Activated naive CD8-positive, alpha-beta T cell (primary cell): Measurements from ENCODE around the gene SERPINH1.

Experiments used
- H3K27ac Mint-ChIP-seq: one replicate; pipeline ENCODE4 v1.8.0; 2021; ENCODE audit warnings: mixed read lengths
- H3K27me3 Mint-ChIP-seq: one replicate; pipeline ENCODE4 v1.8.0; 2021; ENCODE audit warnings: mixed read lengths
- H3K36me3 Mint-ChIP-seq: one replicate; pipeline ENCODE4 v1.8.0; 2021; ENCODE audit warnings: mixed read lengths
- H3K4me1 Mint-ChIP-seq: one replicate; pipeline ENCODE4 v1.8.0; 2021; ENCODE audit warnings: low read depth, mixed read lengths
- H3K4me3 Mint-ChIP-seq: one replicate; pipeline ENCODE4 v1.8.0; 2021; ENCODE audit warnings: mild to moderate bottlenecking, mixed read lengths
- H3K9me3 Mint-ChIP-seq: one replicate; pipeline ENCODE4 v1.8.0; 2021; ENCODE audit warnings: low read depth, mixed read lengths

SERPINH1 gene

GRCh38 chr11:75589051-75589450 is 27.0 kb downstream of the SERPINH1 start:
- H3K4me3 Mint-ChIP-seq, result no peak overlapping the region
- no peaks in the 10 kb centered on the region for H3K9me3 Mint-ChIP-seq
- no peaks in the 10 kb centered on the region for H3K27me3 Mint-ChIP-seq
- H3K36me3 Mint-ChIP-seq, result no peaks in the 10 kb centered on the region
- peaks cover 13% of the 10 kb centered on the region for H3K4me1 Mint-ChIP-seq
- no peak overlapping the region for H3K27ac Mint-ChIP-seq

- peaks cover 10% of the 10 kb centered on the region for H3K4me1 Mint-ChIP-seq
- H3K36me3 Mint-ChIP-seq, result no peaks in the 10 kb centered on the region
- H3K27ac Mint-ChIP-seq, result no peak overlapping the region
- H3K4me3 Mint-ChIP-seq, result no peak overlapping the region
- no peaks in the 10 kb centered on the region for H3K9me3 Mint-ChIP-seq
- no peaks in the 10 kb centered on the region for H3K27me3 Mint-ChIP-seq
Observed at GRCh38 chr11:75589933-75590332, 27.9 kb downstream of the SERPINH1 start.

GRCh38 chr11:75591371-75591770 is 29.3 kb downstream of the SERPINH1 start:
- Mint-ChIP-seq H3K27me3 (no peaks in the 10 kb centered on the region), H3K4me3 (no peak overlapping the region), H3K27ac (no peak overlapping the region), H3K36me3 (no peaks in the 10 kb centered on the region), H3K9me3 (no peaks in the 10 kb centered on the region), H3K4me1 (peaks cover 10% of the 10 kb centered on the region)

GRCh38 chr11:75591966-75592365 is 29.9 kb downstream of the SERPINH1 start:
- Mint-ChIP-seq H3K4me3 (no peak overlapping the region), H3K4me1 (peaks cover 10% of the 10 kb centered on the region), H3K27ac (no peak overlapping the region), H3K36me3 (no peaks in the 10 kb centered on the region), H3K27me3 (no peaks in the 10 kb centered on the region), H3K9me3 (no peaks in the 10 kb centered on the region)

GRCh38 chr11:75592715-75593114 is 30.7 kb downstream of the SERPINH1 start:
- no peaks in the 10 kb centered on the region for H3K27me3 Mint-ChIP-seq
- H3K9me3 Mint-ChIP-seq, result no peaks in the 10 kb centered on the region
- H3K4me3 Mint-ChIP-seq, result no peak overlapping the region
- H3K27ac Mint-ChIP-seq, result no peak overlapping the region
- peaks cover 10% of the 10 kb centered on the region for H3K4me1 Mint-ChIP-seq
- no peaks in the 10 kb centered on the region for H3K36me3 Mint-ChIP-seq

GRCh38 chr11:75593286-75593915 is 31.3 kb downstream of the SERPINH1 start:
- Mint-ChIP-seq H3K4me1 (peaks cover 10% of the 10 kb centered on the region), H3K27ac (no peak overlapping the region), H3K9me3 (no peaks in the 10 kb centered on the region), H3K27me3 (no peaks in the 10 kb centered on the region), H3K4me3 (no peak overlapping the region), H3K36me3 (no peaks in the 10 kb centered on the region)

- H3K36me3 Mint-ChIP-seq, result no peaks in the 10 kb centered on the region
- peaks cover 10% of the 10 kb centered on the region for H3K4me1 Mint-ChIP-seq
- H3K9me3 Mint-ChIP-seq, result no peaks in the 10 kb centered on the region
- H3K27ac Mint-ChIP-seq, result no peak overlapping the region
- H3K4me3 Mint-ChIP-seq, result no peak overlapping the region
- H3K27me3 Mint-ChIP-seq, result no peaks in the 10 kb centered on the region
Observed at GRCh38 chr11:75594211-75594610, 32.2 kb downstream of the SERPINH1 start.

GRCh38 chr11:75595429-75595828 is 33.4 kb downstream of the SERPINH1 start:
- no peak overlapping the region for H3K27ac Mint-ChIP-seq
- no peak overlapping the region for H3K4me3 Mint-ChIP-seq

GRCh38 chr11:75596914-75597313 is 34.9 kb downstream of the SERPINH1 start:
- H3K4me3 Mint-ChIP-seq, result no peak overlapping the region
- H3K27me3 Mint-ChIP-seq, result no peaks in the 10 kb centered on the region
- H3K27ac Mint-ChIP-seq, result no peak overlapping the region
- no peaks in the 10 kb centered on the region for H3K9me3 Mint-ChIP-seq
- peaks cover 10% of the 10 kb centered on the region for H3K4me1 Mint-ChIP-seq
- no peaks in the 10 kb centered on the region for H3K36me3 Mint-ChIP-seq

More at GRCh38 chr11:75595429-75595828, 33.4 kb downstream of the SERPINH1 start:
- H3K9me3 Mint-ChIP-seq, result no peaks in the 10 kb centered on the region
- no peaks in the 10 kb centered on the region for H3K36me3 Mint-ChIP-seq
- H3K27me3 Mint-ChIP-seq, result no peaks in the 10 kb centered on the region
- H3K4me1 Mint-ChIP-seq, result peaks cover 10% of the 10 kb centered on the region

- Mint-ChIP-seq H3K27ac (no peak overlapping the region), H3K27me3 (no peaks in the 10 kb centered on the region), H3K9me3 (no peaks in the 10 kb centered on the region), H3K4me1 (peaks cover 4% of the 10 kb centered on the region), H3K36me3 (no peaks in the 10 kb centered on the region), H3K4me3 (no peak overlapping the region)
Observed at GRCh38 chr11:75597636-75598035, 35.6 kb downstream of the SERPINH1 start.

GRCh38 chr11:75598264-75598663 is 36.2 kb downstream of the SERPINH1 start:
- H3K36me3 Mint-ChIP-seq, result no peaks in the 10 kb centered on the region
- no peak overlapping the region for H3K4me3 Mint-ChIP-seq
- no peak overlapping the region for H3K27ac Mint-ChIP-seq
- no peaks in the 10 kb centered on the region for H3K4me1 Mint-ChIP-seq
- peaks cover under 1% of the 10 kb centered on the region for H3K27me3 Mint-ChIP-seq
- no peaks in the 10 kb centered on the region for H3K9me3 Mint-ChIP-seq

- no peaks in the 10 kb centered on the region for H3K36me3 Mint-ChIP-seq
- H3K27ac Mint-ChIP-seq, result no peak overlapping the region
- no peak overlapping the region for H3K4me3 Mint-ChIP-seq
- no peaks in the 10 kb centered on the region for H3K4me1 Mint-ChIP-seq
- no peaks in the 10 kb centered on the region for H3K9me3 Mint-ChIP-seq
- H3K27me3 Mint-ChIP-seq, result peaks cover 1% of the 10 kb centered on the region
Observed at GRCh38 chr11:75598900-75599299, 36.8 kb downstream of the SERPINH1 start.

GRCh38 chr11:75600356-75600755 is 38.3 kb downstream of the SERPINH1 start:
- H3K27me3 Mint-ChIP-seq, result peaks cover 1% of the 10 kb centered on the region
- H3K4me3 Mint-ChIP-seq, result no peak overlapping the region
- no peak overlapping the region for H3K27ac Mint-ChIP-seq
- no peaks in the 10 kb centered on the region for H3K9me3 Mint-ChIP-seq
- H3K4me1 Mint-ChIP-seq, result no peaks in the 10 kb centered on the region
- H3K36me3 Mint-ChIP-seq, result no peaks in the 10 kb centered on the region

GRCh38 chr11:75601494-75601893 is 39.4 kb downstream of the SERPINH1 start:
- H3K27me3 Mint-ChIP-seq, result peaks cover 1% of the 10 kb centered on the region
- no peaks in the 10 kb centered on the region for H3K36me3 Mint-ChIP-seq
- H3K4me3 Mint-ChIP-seq, result no peak overlapping the region
- no peaks in the 10 kb centered on the region for H3K4me1 Mint-ChIP-seq
- no peaks in the 10 kb centered on the region for H3K9me3 Mint-ChIP-seq
- no peak overlapping the region for H3K27ac Mint-ChIP-seq

- no peaks in the 10 kb centered on the region for H3K36me3 Mint-ChIP-seq
- no peak overlapping the region for H3K27ac Mint-ChIP-seq
- H3K27me3 Mint-ChIP-seq, result peaks cover 1% of the 10 kb centered on the region
- no peaks in the 10 kb centered on the region for H3K9me3 Mint-ChIP-seq
- no peaks in the 10 kb centered on the region for H3K4me1 Mint-ChIP-seq
- no peak overlapping the region for H3K4me3 Mint-ChIP-seq
Observed at GRCh38 chr11:75602951-75603350, 40.9 kb downstream of the SERPINH1 start.
